CD4-positive, alpha-beta T cell treated with Interleukin-15 for 4 hours (primary cell): Measurements from ENCODE around the gene LRRC18.

Experiments
- DNase-seq: peaks from one replicate; pipeline ENCODE4 v3.0.0-alpha.2; 2020; ENCODE audit warnings: low spot score

LRRC18 gene

GRCh38 chr10:48880016-48880705 lies 59.5 kb downstream of the LRRC18 start:
- DNase-seq = no peak

DNA sequence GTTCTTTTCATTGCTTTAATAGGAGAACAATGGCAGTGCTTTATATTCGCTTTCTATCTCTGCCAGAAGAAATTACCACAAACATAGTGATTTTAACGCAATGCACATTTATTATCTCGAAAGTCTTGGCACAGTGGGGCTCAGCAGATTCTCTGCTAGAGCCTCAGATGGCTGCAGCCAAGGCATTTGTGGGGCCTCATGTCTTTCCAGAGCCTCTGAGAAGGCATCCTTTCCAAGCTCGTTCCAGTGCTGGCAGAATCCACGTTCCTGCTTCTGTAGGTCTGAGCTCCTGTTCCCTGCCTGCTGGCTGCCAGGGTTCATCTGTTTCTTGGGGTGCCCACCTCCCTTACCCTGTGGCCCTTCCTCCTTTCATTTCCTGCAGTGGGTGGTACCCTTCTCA lies 60.2 kb downstream of the LRRC18 start:
- DNase-seq = no peak

- DNase-seq = no peak
Observed at GRCh38 chr10:48878091-48878490, 61.5 kb downstream of the LRRC18 start.

DNA sequence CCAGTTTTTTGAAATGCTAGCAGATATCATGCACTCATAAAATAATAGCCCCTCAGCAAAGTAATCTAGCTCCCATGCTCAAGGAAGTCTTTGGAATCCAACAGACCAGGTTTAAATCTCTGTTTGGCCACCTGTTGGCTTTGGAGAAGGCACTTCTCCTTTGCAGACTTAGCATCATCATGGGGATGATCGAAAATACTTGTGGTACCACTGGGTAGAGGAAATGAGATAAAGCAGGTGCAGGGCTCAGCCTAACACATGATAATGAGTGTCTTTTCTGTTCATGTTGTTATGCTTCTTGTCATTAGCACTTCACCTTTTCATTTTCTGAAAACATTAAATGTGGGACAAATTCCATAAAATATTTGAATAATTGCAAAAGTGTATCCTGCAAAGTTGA lies 67.4 kb downstream of the LRRC18 start:
- no peak for DNase-seq
